GM12878 (cell line): ENCODE data around the gene FHL1. TPM values are rescaled to one million over a fixed set of nuclear protein-coding genes. Genes with fewer than 3 reads are reported as not detected.

Experiments used
- ATAC-seq: fragments of 200-7000 bp; cut with Tn5 transposase; 3 replicates; pipeline ENCODE4 v1.9.1; 2020; ENCODE audit warnings: mild to moderate bottlenecking, moderate library complexity
- BruUV-seq: library from RNA; stranded (reverse); fragments of 400-500 nt; replicated peaks from 2 replicates; lab custom pipeline; 2021; lab: Mats Ljungman, UMichigan
- CTCF ChIA-PET: fragments of 300-600 bp; sonication (Branson Sonifier 250); formaldehyde crosslinking; extraction: SDS; loops from one replicate; lab custom pipeline; 2021; ENCODE audit warnings: inconsistent platforms; lab: Yijun Ruan, JAX
- POLR2A ChIA-PET: fragments of 350-600 bp; formaldehyde crosslinking; extraction: SDS; loops from one replicate; lab custom pipeline; 2021; ENCODE audit warnings: inconsistent platforms; lab: Charles Lee
- RAD21 ChIA-PET: fragments of 300-600 bp; sonication (Branson Sonifier 250); formaldehyde crosslinking; loops from one replicate; lab custom pipeline; 2023; ENCODE audit warnings: antibody characterized with exemption; ENCODE audit not compliant: unreplicated experiment; lab: Charles Lee
- SMC1A ChIA-PET: fragments of 300-600 bp; sonication (Branson Sonifier 250); formaldehyde crosslinking; loops from one replicate; lab custom pipeline; 2023; ENCODE audit not compliant: unreplicated experiment, uncharacterized antibody; lab: Charles Lee
- DNase-seq: peaks from one replicate; pipeline ENCODE4 v3.0.0-alpha.2; 2011; ENCODE audit warnings: low read depth, low spot score
- FAIRE-seq: peaks from 3 replicates; lab custom pipeline; 2011; peaks lifted over from hg19 to GRCh38; lab: Jason Lieb, UNC
- H2AFZ ChIP-seq: 2 replicates; pipeline ENCODE4 v1.6.0; 2011; ENCODE audit warnings: low read depth, low read length, control low read depth; ENCODE audit not compliant: control insufficient read depth
- H3K27ac ChIP-seq: 2 replicates; pipeline ENCODE4 v1.5.1; 2011; ENCODE audit warnings: control low read depth; ENCODE audit not compliant: control insufficient read depth, insufficient read depth
- H3K27me3 ChIP-seq, 2 experiments: replicated peaks in 1 of 2; 2 replicates each; pipeline versions ENCODE4 v1.6.0 to v1.6.1; 2011; ENCODE audit warnings: low read length in 1 of 2; ENCODE audit not compliant: control insufficient read depth in 2 of 2, insufficient read depth in 2 of 2
- H3K36me3 ChIP-seq, 2 experiments: 2 replicates each; pipeline ENCODE4 v1.5.1; 2011; ENCODE audit warnings: low read length in 1 of 2; ENCODE audit not compliant: control insufficient read depth in 2 of 2, insufficient read depth in 2 of 2
- H3K4me1 ChIP-seq: 2 replicates; pipeline ENCODE4 v1.6.1; 2011; ENCODE audit warnings: mild to moderate bottlenecking, low read length, moderate library complexity, mixed read lengths; ENCODE audit not compliant: control insufficient read depth, insufficient read depth
- H3K4me2 ChIP-seq: 2 replicates; pipeline ENCODE4 v1.6.0; 2011; ENCODE audit warnings: control low read depth; ENCODE audit not compliant: control insufficient read depth, insufficient read depth
- H3K4me3 ChIP-seq: fragments of 200-600 bp; sonication (generic); 2 replicates; pipeline ENCODE4 v1.5.1; 2016
- H3K79me2 ChIP-seq: 2 replicates; pipeline ENCODE4 v1.6.0; 2011; ENCODE audit warnings: low read length; ENCODE audit not compliant: control insufficient read depth, insufficient read depth
- H3K9ac ChIP-seq: 2 replicates; pipeline ENCODE4 v1.8.0; 2011; ENCODE audit warnings: low read length, control low read depth, mixed read lengths; ENCODE audit not compliant: control insufficient read depth, insufficient read depth
- H3K9me3 ChIP-seq: replicated peaks from 3 replicates; pipeline ENCODE4 v1.5.1; 2011; ENCODE audit warnings: mild to moderate bottlenecking, low read length; ENCODE audit not compliant: control insufficient read depth, insufficient read depth
- H4K20me1 ChIP-seq: 2 replicates; pipeline ENCODE4 v1.6.0; 2011; ENCODE audit not compliant: control insufficient read depth, insufficient read depth
- CBFB ChIP-seq: IDR thresholded peaks from 2 replicates; pipeline ENCODE4 v1.6.1; 2016; ENCODE audit warnings: antibody characterized with exemption, low read depth
- GABPA ChIP-seq: IDR thresholded peaks from 2 replicates; pipeline ENCODE4 v1.6.1; 2014; ENCODE audit warnings: antibody characterized with exemption, low read depth, mild to moderate bottlenecking, inconsistent platforms
- GATAD2B ChIP-seq: fragments of 450-650 bp; conservative IDR thresholded peaks from 2 replicates; pipeline ENCODE4 v1.6.1; 2017; ENCODE audit warnings: low read depth, mild to moderate bottlenecking, moderate library complexity
- IKZF2 ChIP-seq, 2 experiments: fragments of 450-650 bp; IDR thresholded peaks; 2 replicates each; pipeline ENCODE4 v1.6.1; 2017; ENCODE audit warnings: mild to moderate bottlenecking in 2 of 2, moderate library complexity in 2 of 2
- MYC ChIP-seq: IDR thresholded peaks from 2 replicates; pipeline ENCODE4 v1.6.1; 2011; ENCODE audit warnings: mild to moderate bottlenecking, low read length, moderate library complexity, inconsistent platforms; ENCODE audit not compliant: insufficient read depth, insufficient replicate concordance, insufficient read length, severe bottlenecking
- NBN ChIP-seq: fragments of 450-650 bp; IDR thresholded peaks from 2 replicates; pipeline ENCODE4 v1.6.1; 2016
- NR2C1 ChIP-seq: fragments of 450-650 bp; IDR thresholded peaks from 2 replicates; pipeline ENCODE4 v1.6.1; 2017; ENCODE audit warnings: antibody characterized with exemption, mild to moderate bottlenecking, moderate library complexity
- NR2F1 ChIP-seq: fragments of 450-650 bp; conservative IDR thresholded peaks from 2 replicates; pipeline ENCODE4 v1.6.1; 2017; ENCODE audit warnings: mild to moderate bottlenecking
- RELA ChIP-seq: fragments of 450-650 bp; IDR thresholded peaks from 2 replicates; pipeline ENCODE4 v1.8.0; 2014; ENCODE audit warnings: borderline replicate concordance; ENCODE audit not compliant: partially characterized antibody
- RFX5 ChIP-seq: IDR thresholded peaks from 2 replicates; pipeline ENCODE4 v1.6.1; 2011; ENCODE audit warnings: low read depth, low read length, improper control_type of control experiment
- SMAD5 ChIP-seq: IDR thresholded peaks from 2 replicates; pipeline ENCODE4 v1.6.1; 2016; ENCODE audit warnings: antibody characterized with exemption, low read depth
- TBL1XR1 ChIP-seq: IDR thresholded peaks from 2 replicates; pipeline ENCODE4 v1.6.1; 2012; ENCODE audit warnings: low read depth, low read length, improper control_type of control experiment
- ZNF217 ChIP-seq: fragments of 450-650 bp; IDR thresholded peaks from 2 replicates; pipeline ENCODE4 v1.6.1; 2017; ENCODE audit warnings: antibody characterized with exemption, mild to moderate bottlenecking
- ZZZ3 ChIP-seq: IDR thresholded peaks from 2 replicates; pipeline ENCODE4 v1.6.1; 2011; ENCODE audit warnings: low read depth; ENCODE audit not compliant: control insufficient read depth, insufficient read length
- whole genome bisulfite sequencing: methylation state at CpG from one replicate; pipeline ENCODE4 v1.1.6; 2016; ENCODE audit warnings: low lambda C conversion rate; ENCODE audit not compliant: insufficient replicate concordance, insufficient coverage; ENCODE audit errors: missing lambda C conversion rate; 5-methylcytosine and 5-hydroxymethylcytosine counted together
- in situ Hi-C: fragments of 300-500 bp; cut with MboI; formaldehyde crosslinking; loops from 9 replicates; pipeline ENCODE4 v1.14.3; 2018; ENCODE audit warnings: mixed read lengths
- intact Hi-C: fragments of 100-400 bp; cut with micrococcal nuclease; formaldehyde crosslinking; loops from one replicate; pipeline ENCODE4 v1.14.2; 2022; ENCODE audit not compliant: unreplicated experiment
- polyA plus RNA-seq, 11 experiments: library from polyadenylated mRNA; depleted of rRNA in 4 of 11; unstranded in 6 of 11; stranded (reverse) in 5 of 11; fragments of >200 nt; fragmentation: Nextera tagmentation in 4 of 11; fragmentation: Illumina TruSeq in 1 of 11; extraction: Ambion mirVana in 4 of 11; extraction: Trizol in 1 of 11; gene quantifications; 1 replicate in 1 of 11; 2 replicates in 10 of 11; pipeline versions ENCODE4 v1.2.1 to v1.2.3, GENCODE V29; 2011 to 2016; ENCODE audit warnings: inconsistent platforms in 2 of 11, missing spikeins in 2 of 11, low read depth in 1 of 11
- total RNA-seq, 4 experiments: library from RNA; depleted of rRNA in 3 of 4; stranded (reverse); fragments of >200 nt in 3 of 4; fragmentation: Illumina TruSeq in 1 of 4; extraction: Trizol in 1 of 4; gene quantifications; 2 replicates each; pipeline versions ENCODE4 v1.2.1 to v1.2.3, GENCODE V29; 2013 to 2021
- TF ChIP-seq, protein P1 (sequence below): IDR thresholded peaks from 2 replicates; pipeline ENCODE4 v1.6.1; 2012; ENCODE audit warnings: low read depth, low read length, improper control_type of control experiment
- TF ChIP-seq, protein P2 (sequence below): fragments of 450-650 bp; IDR thresholded peaks from 2 replicates; pipeline ENCODE4 v1.6.1; 2017; ENCODE audit warnings: low read depth, mild to moderate bottlenecking, moderate library complexity
- TF ChIP-seq, protein P3 (sequence below): IDR thresholded peaks from 2 replicates; pipeline ENCODE4 v1.6.1; 2011; ENCODE audit warnings: borderline replicate concordance, low read depth, mild to moderate bottlenecking, moderate library complexity, low read length; ENCODE audit not compliant: insufficient read depth, poor library complexity, severe bottlenecking
- TF ChIP-seq, protein P4 (sequence below): IDR thresholded peaks from 2 replicates; pipeline ENCODE4 v1.6.1; 2011; ENCODE audit warnings: borderline replicate concordance, low read depth, mild to moderate bottlenecking, moderate library complexity, mixed read lengths, low read length; ENCODE audit not compliant: insufficient read depth; ENCODE audit errors: extremely low read length

The FHL1 gene
- total and polyA plus RNA-seq, 10 of the 15 experiments (the other 5 are each of a cell fraction or from before 2014, with no cell fraction given) = 0.13 to 0.59 (median 0.34) TPM; not detected in 1

DNA sequence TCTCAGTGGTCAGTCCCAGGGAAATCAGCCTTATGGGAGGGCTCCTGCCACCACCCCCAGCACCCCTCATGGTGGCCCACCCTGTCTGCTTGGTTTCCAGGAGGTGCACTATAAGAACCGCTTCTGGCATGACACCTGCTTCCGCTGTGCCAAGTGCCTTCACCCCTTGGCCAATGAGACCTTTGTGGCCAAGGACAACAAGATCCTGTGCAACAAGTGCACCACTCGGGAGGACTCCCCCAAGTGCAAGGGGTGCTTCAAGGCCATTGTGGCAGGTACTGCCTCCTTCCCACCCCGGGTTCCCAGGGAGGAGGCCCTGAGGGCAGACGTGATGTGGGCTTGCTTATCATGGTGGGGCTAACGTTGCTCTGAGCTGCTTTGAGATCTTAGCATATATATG lies 59.6 kb downstream of the FHL1 start (continued):
- no peak for TF ChIP-seq CBFB
- TF ChIP-seq RELA = no peak
- TF ChIP-seq, all 136 proteins: peak for 0

DNA sequence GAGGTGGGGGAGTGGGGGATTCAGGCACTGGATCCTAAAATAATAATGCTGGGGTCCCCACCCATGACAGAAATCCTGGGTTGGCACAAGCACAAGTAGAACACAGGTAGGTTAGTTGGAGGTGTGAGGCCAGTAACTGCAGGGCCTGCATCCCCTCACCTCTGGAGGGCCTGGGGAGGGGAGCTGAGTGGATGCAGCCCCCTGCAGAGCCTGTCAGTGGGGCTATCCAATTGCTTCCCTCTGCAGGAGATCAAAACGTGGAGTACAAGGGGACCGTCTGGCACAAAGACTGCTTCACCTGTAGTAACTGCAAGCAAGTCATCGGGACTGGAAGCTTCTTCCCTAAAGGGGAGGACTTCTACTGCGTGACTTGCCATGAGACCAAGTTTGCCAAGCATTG lies 60.2 kb downstream of the FHL1 start:
- H3K79me2 ChIP-seq = no peaks in the 10 kb centered on the region
- no peak overlapping the region for H3K4me2 ChIP-seq
- no peaks in the 10 kb centered on the region for H4K20me1 ChIP-seq
- no peak overlapping the region for H3K27ac ChIP-seq
- H2AFZ ChIP-seq = no peak overlapping the region
- H3K4me3 ChIP-seq = no peak overlapping the region
- no peak for ATAC-seq
- no peaks in the 10 kb centered on the region for H3K9me3 ChIP-seq
- in situ Hi-C loops = no loop called here
- H3K27me3 ChIP-seq = no peaks in the 10 kb centered on the region
- no peak overlapping the region for H3K9ac ChIP-seq
- no TSS peak for BruUV-seq
- SMC1A ChIA-PET = no interaction called here
- no peak for FAIRE-seq
- no peaks in the 10 kb centered on the region for H3K4me1 ChIP-seq
- CTCF ChIA-PET = interaction anchor here (0.9 kb wide), 1 partner anchor 179 kb away, joined by 3 read pairs; no protein-coding TSS in a partner anchor
- no peak for DNase-seq
- WGBS = 58% methylated on average over 4 of the region's 4 CpGs
- POLR2A ChIA-PET = no interaction called here
- intact Hi-C loops = no loop called here
- no peaks in the 10 kb centered on the region for H3K36me3 ChIP-seq
- no peak for TF ChIP-seq NR2F1
- TF ChIP-seq, protein P1, sequence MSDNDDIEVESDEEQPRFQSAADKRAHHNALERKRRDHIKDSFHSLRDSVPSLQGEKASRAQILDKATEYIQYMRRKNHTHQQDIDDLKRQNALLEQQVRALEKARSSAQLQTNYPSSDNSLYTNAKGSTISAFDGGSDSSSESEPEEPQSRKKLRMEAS = no peak
- no peak for TF ChIP-seq TBL1XR1
- TF ChIP-seq GATAD2B = no peak
- no peak for TF ChIP-seq GABPA
- TF ChIP-seq, protein P2, sequence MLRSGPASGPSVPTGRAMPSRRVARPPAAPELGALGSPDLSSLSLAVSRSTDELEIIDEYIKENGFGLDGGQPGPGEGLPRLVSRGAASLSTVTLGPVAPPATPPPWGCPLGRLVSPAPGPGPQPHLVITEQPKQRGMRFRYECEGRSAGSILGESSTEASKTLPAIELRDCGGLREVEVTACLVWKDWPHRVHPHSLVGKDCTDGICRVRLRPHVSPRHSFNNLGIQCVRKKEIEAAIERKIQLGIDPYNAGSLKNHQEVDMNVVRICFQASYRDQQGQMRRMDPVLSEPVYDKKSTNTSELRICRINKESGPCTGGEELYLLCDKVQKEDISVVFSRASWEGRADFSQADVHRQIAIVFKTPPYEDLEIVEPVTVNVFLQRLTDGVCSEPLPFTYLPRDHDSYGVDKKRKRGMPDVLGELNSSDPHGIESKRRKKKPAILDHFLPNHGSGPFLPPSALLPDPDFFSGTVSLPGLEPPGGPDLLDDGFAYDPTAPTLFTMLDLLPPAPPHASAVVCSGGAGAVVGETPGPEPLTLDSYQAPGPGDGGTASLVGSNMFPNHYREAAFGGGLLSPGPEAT = no peak
- no peak for TF ChIP-seq ZZZ3
- no peak for TF ChIP-seq SMAD5
- TF ChIP-seq IKZF2 (IDR thresholded peaks at IDR 0.05) = no peak
- TF ChIP-seq ZNF217 = no peak
- TF ChIP-seq MYC = no peak
- no peak for TF ChIP-seq NR2C1
- TF ChIP-seq, protein P3, sequence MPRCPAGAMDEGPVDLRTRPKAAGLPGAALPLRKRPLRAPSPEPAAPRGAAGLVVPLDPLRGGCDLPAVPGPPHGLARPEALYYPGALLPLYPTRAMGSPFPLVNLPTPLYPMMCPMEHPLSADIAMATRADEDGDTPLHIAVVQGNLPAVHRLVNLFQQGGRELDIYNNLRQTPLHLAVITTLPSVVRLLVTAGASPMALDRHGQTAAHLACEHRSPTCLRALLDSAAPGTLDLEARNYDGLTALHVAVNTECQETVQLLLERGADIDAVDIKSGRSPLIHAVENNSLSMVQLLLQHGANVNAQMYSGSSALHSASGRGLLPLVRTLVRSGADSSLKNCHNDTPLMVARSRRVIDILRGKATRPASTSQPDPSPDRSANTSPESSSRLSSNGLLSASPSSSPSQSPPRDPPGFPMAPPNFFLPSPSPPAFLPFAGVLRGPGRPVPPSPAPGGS = no peak
- no peak for TF ChIP-seq RFX5
- TF ChIP-seq, protein P4, sequence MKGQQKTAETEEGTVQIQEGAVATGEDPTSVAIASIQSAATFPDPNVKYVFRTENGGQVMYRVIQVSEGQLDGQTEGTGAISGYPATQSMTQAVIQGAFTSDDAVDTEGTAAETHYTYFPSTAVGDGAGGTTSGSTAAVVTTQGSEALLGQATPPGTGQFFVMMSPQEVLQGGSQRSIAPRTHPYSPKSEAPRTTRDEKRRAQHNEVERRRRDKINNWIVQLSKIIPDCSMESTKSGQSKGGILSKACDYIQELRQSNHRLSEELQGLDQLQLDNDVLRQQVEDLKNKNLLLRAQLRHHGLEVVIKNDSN = no peak
- TF ChIP-seq NBN = no peak
- RAD21 ChIA-PET = no interaction called here
